ENCODE results near the gene ARNT2. TPM values are rescaled to one million over a fixed set of nuclear protein-coding genes. Genes with fewer than 3 reads are reported as not detected.

ARNT2 gene
- total RNA-seq, 1 experiment from 2014 or later: 3.3 TPM

- no peak for DNase-seq (ENCODE audit: low spot score)
These were observed 110.0 kb downstream of the ARNT2 start for GRCh38 chr15:80514071-80514780.

- DNase-seq (ENCODE audit: low spot score): no peak
These were observed 113.1 kb downstream of the ARNT2 start for GRCh38 chr15:80517290-80517689.

GRCh38 chr15:80518522-80518921 lies 114.3 kb downstream of the ARNT2 start:
- no peak for DNase-seq (ENCODE audit: low spot score)

- DNase-seq (ENCODE audit: low spot score): no peak
These were observed 119.6 kb downstream of the ARNT2 start for GRCh38 chr15:80523746-80524145.

- DNase-seq (ENCODE audit: low spot score): no peak
These were observed 121.7 kb downstream of the ARNT2 start for GRCh38 chr15:80525853-80526252.

- no peak for DNase-seq (ENCODE audit: low spot score)
These were observed 122.6 kb downstream of the ARNT2 start for GRCh38 chr15:80526556-80527340.

- no peak for DNase-seq (ENCODE audit: low spot score)
These were observed 123.2 kb downstream of the ARNT2 start for GRCh38 chr15:80527406-80527805.

GRCh38 chr15:80527961-80528360 lies 123.8 kb downstream of the ARNT2 start:
- no peak for DNase-seq (ENCODE audit: low spot score)

- DNase-seq (ENCODE audit: low spot score): no peak
These were observed 126.7 kb downstream of the ARNT2 start for GRCh38 chr15:80530737-80531365.

- no peak for DNase-seq (ENCODE audit: low spot score)
These were observed 127.2 kb downstream of the ARNT2 start for GRCh38 chr15:80531388-80531787.

GRCh38 chr15:80531796-80532195 lies 127.6 kb downstream of the ARNT2 start:
- DNase-seq (ENCODE audit: low spot score): no peak

GRCh38 chr15:80533790-80534333 lies 129.7 kb downstream of the ARNT2 start:
- no peak for DNase-seq (ENCODE audit: low spot score)

GRCh38 chr15:80536231-80536630 lies 132.0 kb downstream of the ARNT2 start:
- DNase-seq (ENCODE audit: low spot score): no peak

GRCh38 chr15:80536716-80537115 lies 132.5 kb downstream of the ARNT2 start:
- DNase-seq (ENCODE audit: low spot score): no peak

GRCh38 chr15:80545078-80545477 lies 140.9 kb downstream of the ARNT2 start:
- DNase-seq (ENCODE audit: low spot score): no peak

- DNase-seq (ENCODE audit: low spot score): no peak
These were observed 143.1 kb downstream of the ARNT2 start for GRCh38 chr15:80547264-80547663.

- DNase-seq (ENCODE audit: low spot score): peak; percentile 19
These were observed 145.0 kb downstream of the ARNT2 start for GRCh38 chr15:80549191-80549590.

GRCh38 chr15:80549654-80550053 lies 145.5 kb downstream of the ARNT2 start:
- DNase-seq (ENCODE audit: low spot score): no peak

- DNase-seq (ENCODE audit: low spot score): peak; percentile 59
These were observed 146.2 kb downstream of the ARNT2 start for GRCh38 chr15:80550219-80550907.

- DNase-seq (ENCODE audit: low spot score): no peak
These were observed 146.7 kb downstream of the ARNT2 start for GRCh38 chr15:80550908-80551260.

- DNase-seq (ENCODE audit: low spot score): no peak
These were observed 147.2 kb downstream of the ARNT2 start for GRCh38 chr15:80551348-80551747.

- no peak for DNase-seq (ENCODE audit: low spot score)
These were observed 150.4 kb downstream of the ARNT2 start for GRCh38 chr15:80554560-80554959.
